PC-9 (cell line): Measurements from ENCODE around the gene FATE1.

Experiments used
- CTCF ChIP-seq: fragments of 200-600 bp; sonication (generic); conservative IDR thresholded peaks from 2 replicates; pipeline ENCODE4 v1.6.1; 2017; ENCODE audit warnings: mixed run types, antibody characterized with exemption, mild to moderate bottlenecking, moderate library complexity
- EZH2 ChIP-seq: fragments of 200-600 bp; sonication (generic); IDR thresholded peaks from 2 replicates; pipeline ENCODE4 v1.8.0; 2017; ENCODE audit warnings: antibody characterized with exemption, low read depth

- TF ChIP-seq CTCF (no peak), EZH2 (no peak)
Observed at GRCh38 chrX:151695583-151696340, 20.1 kb upstream of the FATE1 start.
